Measurements from ENCODE around the gene CLIP3.

Gene CLIP3

DNA sequence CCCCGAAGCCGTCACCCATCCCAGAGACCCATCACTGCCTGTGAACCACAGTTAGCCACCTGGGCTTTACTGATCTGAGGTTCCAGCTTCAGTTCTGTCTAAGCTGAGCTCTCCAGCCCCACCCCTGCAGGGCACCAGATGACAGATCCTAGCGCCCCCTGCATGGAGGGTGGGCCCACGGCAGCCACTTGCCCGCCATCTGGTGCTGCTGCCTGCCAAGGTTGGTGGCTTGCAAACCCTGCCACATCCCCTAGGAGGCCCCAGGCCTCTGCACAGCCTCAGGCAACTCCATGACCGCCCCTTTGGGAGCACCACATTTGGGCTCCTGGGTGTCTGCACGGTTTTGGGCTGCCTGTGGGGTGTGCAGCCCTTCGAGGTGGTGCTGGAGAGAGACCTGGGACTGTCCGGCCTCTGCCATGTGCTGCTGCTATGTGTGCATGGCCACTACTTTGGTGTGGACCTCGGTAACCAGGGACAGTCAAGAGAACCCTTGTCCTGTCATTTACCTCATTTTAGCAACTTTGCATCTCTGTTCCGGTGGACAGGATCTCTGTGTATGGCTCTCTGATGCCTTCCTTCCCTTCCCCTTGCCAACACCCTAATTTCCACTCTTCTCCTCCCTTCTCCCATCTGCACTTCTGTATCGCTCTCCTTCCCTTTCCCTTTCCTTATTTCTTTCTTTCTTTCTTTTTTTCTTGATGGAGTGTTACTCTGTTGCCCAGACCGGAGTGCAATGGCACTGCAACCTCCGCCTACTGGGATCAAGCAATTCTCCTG lies 55.0 kb downstream of the CLIP3 start:
- no peak overlapping the region for H2BK5ac ChIP-seq (ENCODE audit: low read depth, low read length, poor library complexity)
- no peak overlapping the region for H3K27ac ChIP-seq (ENCODE audit: low read depth, low read length)
- no peaks in the 10 kb centered on the region for H3K27me3 ChIP-seq (ENCODE audit: insufficient read depth, low read length)
- no peaks in the 10 kb centered on the region for H3K79me2 ChIP-seq (ENCODE audit: control insufficient read depth, insufficient read depth, low read length, poor library complexity)
- H4K8ac ChIP-seq (ENCODE audit: low read depth, low read length), result no peak overlapping the region
- no peak overlapping the region for H3K4me2 ChIP-seq (ENCODE audit: low read length)
- H3K9me3 ChIP-seq (ENCODE audit: insufficient read depth, low read depth, low read length), result peaks cover 2% of the 10 kb centered on the region
- H3K14ac ChIP-seq (ENCODE audit: low read length), result no peak overlapping the region
- WGBS (ENCODE audit: extremely low coverage, insufficient coverage, insufficient read length), result no CpG with 5 or more reads among the region's 14 CpGs
- H2BK12ac ChIP-seq (ENCODE audit: low read length), result no peak overlapping the region
- H2BK120ac ChIP-seq (ENCODE audit: insufficient read depth, low read length, poor library complexity), result no peak overlapping the region
- H2AK5ac ChIP-seq (ENCODE audit: low read length), result no peak overlapping the region
- no peak overlapping the region for H4K12ac ChIP-seq (ENCODE audit: low read depth, low read length)
- no peak overlapping the region for H3K4me3 ChIP-seq (ENCODE audit: low read depth, low read length)
- no peak overlapping the region for H3K23ac ChIP-seq (ENCODE audit: low read length)
- no peak overlapping the region for H4K91ac ChIP-seq (ENCODE audit: low read depth, low read length)
- no peaks in the 10 kb centered on the region for H3K4me1 ChIP-seq (ENCODE audit: control insufficient read depth in 1 of 2, insufficient read depth in 2 of 2, low read length in 2 of 2)
- no peak for DNase-seq
- H3K36me3 ChIP-seq (ENCODE audit: control insufficient read depth in 1 of 2, insufficient read depth in 2 of 2, low read length in 2 of 2), result no peaks in the 10 kb centered on the region
- no peaks in the 10 kb centered on the region for H3K79me1 ChIP-seq (ENCODE audit: low read length)
- H3K9ac ChIP-seq (ENCODE audit: low read length), result no peak overlapping the region
- no peak overlapping the region for H3K4ac ChIP-seq (ENCODE audit: low read depth, low read length)
- H3K18ac ChIP-seq (ENCODE audit: low read length), result no peak overlapping the region
- H2AFZ ChIP-seq (ENCODE audit: insufficient read depth, low read length, poor library complexity), result no peak overlapping the region

DNA sequence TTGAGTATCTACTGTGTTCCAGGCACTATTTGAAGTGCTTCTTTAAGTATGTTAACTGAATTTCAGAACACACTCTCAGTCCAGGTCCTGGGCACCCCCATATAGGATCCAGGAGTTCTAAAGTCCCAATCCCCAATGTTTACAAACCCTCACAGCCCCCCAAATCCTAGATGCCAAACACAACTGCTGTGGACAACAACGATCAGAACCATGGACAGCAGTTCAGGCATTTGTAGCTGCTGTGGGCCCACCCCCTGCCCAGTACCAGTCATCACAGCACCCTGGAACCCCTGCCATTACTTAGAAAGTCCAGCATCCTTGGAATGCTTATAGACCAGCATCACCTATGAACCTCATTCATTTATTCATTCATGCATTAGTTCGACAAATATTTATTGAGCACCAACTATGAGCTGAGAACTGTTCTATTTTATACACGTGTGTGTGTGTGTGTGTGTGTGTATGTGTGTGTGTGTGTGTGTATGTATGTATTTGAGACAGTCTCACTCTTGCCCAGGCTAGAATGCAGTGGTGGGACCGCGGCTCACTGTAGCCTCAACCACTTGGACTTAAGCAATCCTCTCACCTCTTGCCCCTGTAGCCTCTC lies 57.0 kb downstream of the CLIP3 start:
- Histone ChIP-seq H3K9me3 (ENCODE audit: insufficient read depth, low read depth, low read length) (peaks cover 3% of the 10 kb centered on the region), H2BK12ac (ENCODE audit: low read length) (no peak overlapping the region), H3K27ac (ENCODE audit: low read depth, low read length) (no peak overlapping the region), H3K4ac (ENCODE audit: low read depth, low read length) (no peak overlapping the region), H3K23ac (ENCODE audit: low read length) (no peak overlapping the region), H4K12ac (ENCODE audit: low read depth, low read length) (no peak overlapping the region), H3K4me1 (ENCODE audit: control insufficient read depth in 1 of 2, insufficient read depth in 2 of 2, low read length in 2 of 2) (no peaks in the 10 kb centered on the region), H2BK120ac (ENCODE audit: insufficient read depth, low read length, poor library complexity) (no peak overlapping the region), H4K91ac (ENCODE audit: low read depth, low read length) (no peak overlapping the region), H3K18ac (ENCODE audit: low read length) (no peak overlapping the region), H3K9ac (ENCODE audit: low read length) (no peak overlapping the region), H3K4me2 (ENCODE audit: low read length) (no peak overlapping the region), H2AK5ac (ENCODE audit: low read length) (no peak overlapping the region), H3K4me3 (ENCODE audit: low read depth, low read length) (no peak overlapping the region), H3K79me1 (ENCODE audit: low read length) (no peaks in the 10 kb centered on the region), H4K8ac (ENCODE audit: low read depth, low read length) (no peak overlapping the region), H3K36me3 (ENCODE audit: control insufficient read depth in 1 of 2, insufficient read depth in 2 of 2, low read length in 2 of 2) (no peaks in the 10 kb centered on the region), H2AFZ (ENCODE audit: insufficient read depth, low read length, poor library complexity) (no peak overlapping the region), H3K27me3 (ENCODE audit: insufficient read depth, low read length) (no peaks in the 10 kb centered on the region), H2BK5ac (ENCODE audit: low read depth, low read length, poor library complexity) (no peak overlapping the region), H3K14ac (ENCODE audit: low read length) (no peak overlapping the region), H3K79me2 (ENCODE audit: control insufficient read depth, insufficient read depth, low read length, poor library complexity) (no peaks in the 10 kb centered on the region)
- no CpG with 5 or more reads among the region's 5 CpGs for WGBS (ENCODE audit: extremely low coverage, insufficient coverage, insufficient read length)
- peak in 1 of 2 donors; percentile 44 for DNase-seq

DNA sequence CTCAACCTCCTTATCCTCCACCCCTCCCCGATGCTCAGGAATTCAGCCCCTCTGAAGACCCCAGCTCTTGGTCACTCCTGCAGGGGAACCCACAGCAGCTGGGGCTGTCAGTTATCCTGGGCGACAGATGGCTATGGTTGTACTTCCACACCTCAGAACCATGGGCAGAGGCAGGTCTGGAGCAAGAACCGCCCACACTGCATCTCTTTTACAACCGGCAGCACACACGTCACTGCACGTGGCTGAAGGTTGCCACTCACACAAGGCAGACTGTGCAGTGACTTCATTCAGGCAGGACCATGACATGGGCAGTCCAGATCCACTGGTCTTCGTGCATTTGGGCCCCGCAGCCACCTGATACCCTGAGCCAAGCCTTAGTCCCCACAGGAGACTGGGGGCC lies 59.2 kb downstream of the CLIP3 start:
- Histone ChIP-seq H2BK5ac (ENCODE audit: low read depth, low read length, poor library complexity) (no peak overlapping the region), H3K14ac (ENCODE audit: low read length) (no peak overlapping the region), H3K23ac (ENCODE audit: low read length) (peak overlapping the region; percentile 72), H3K4me2 (ENCODE audit: low read length) (no peak overlapping the region), H3K18ac (ENCODE audit: low read length) (no peak overlapping the region), H3K4ac (ENCODE audit: low read depth, low read length) (no peak overlapping the region), H4K91ac (ENCODE audit: low read depth, low read length) (no peak overlapping the region), H3K9me3 (ENCODE audit: insufficient read depth, low read depth, low read length) (peaks cover 3% of the 10 kb centered on the region), H3K4me3 (ENCODE audit: low read depth, low read length) (no peak overlapping the region), H3K79me1 (ENCODE audit: low read length) (no peaks in the 10 kb centered on the region), H4K8ac (ENCODE audit: low read depth, low read length) (no peak overlapping the region), H4K12ac (ENCODE audit: low read depth, low read length) (no peak overlapping the region), H2AK5ac (ENCODE audit: low read length) (no peak overlapping the region), H3K9ac (ENCODE audit: low read length) (no peak overlapping the region), H3K36me3 (ENCODE audit: control insufficient read depth in 1 of 2, insufficient read depth in 2 of 2, low read length in 2 of 2) (no peaks in the 10 kb centered on the region), H3K27me3 (ENCODE audit: insufficient read depth, low read length) (no peaks in the 10 kb centered on the region), H2BK12ac (ENCODE audit: low read length) (no peak overlapping the region), H2BK120ac (ENCODE audit: insufficient read depth, low read length, poor library complexity) (no peak overlapping the region), H3K4me1 (ENCODE audit: control insufficient read depth in 1 of 2, insufficient read depth in 2 of 2, low read length in 2 of 2) (no peaks in the 10 kb centered on the region), H3K27ac (ENCODE audit: low read depth, low read length) (no peak overlapping the region), H2AFZ (ENCODE audit: insufficient read depth, low read length, poor library complexity) (no peak overlapping the region), H3K79me2 (ENCODE audit: control insufficient read depth, insufficient read depth, low read length, poor library complexity) (no peaks in the 10 kb centered on the region)
- WGBS (ENCODE audit: extremely low coverage, insufficient coverage, insufficient read length), result no CpG with 5 or more reads among the region's 8 CpGs
- DNase-seq, result no peak

DNA sequence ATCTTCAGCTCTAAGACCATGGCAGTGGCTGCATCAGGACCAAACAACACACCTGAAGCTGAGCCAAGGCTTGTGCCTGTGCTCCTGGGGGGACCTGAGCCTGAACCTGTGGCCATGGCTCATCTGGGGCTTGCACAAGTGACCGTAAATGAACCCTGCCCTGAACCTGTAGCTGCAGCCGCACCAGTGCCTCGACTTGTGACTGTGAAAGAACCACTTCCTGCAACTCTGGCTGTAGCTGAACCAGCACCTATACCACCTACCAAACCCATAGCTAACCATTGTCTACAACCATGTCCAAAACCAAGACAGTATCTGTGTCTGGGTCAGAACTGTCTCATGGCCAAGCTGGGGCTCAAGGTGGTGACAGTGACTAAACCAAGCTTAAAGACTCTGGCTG lies 65.9 kb downstream of the CLIP3 start:
- no peak overlapping the region for H3K18ac ChIP-seq (ENCODE audit: low read length)
- H3K4me1 ChIP-seq (ENCODE audit: control insufficient read depth in 1 of 2, insufficient read depth in 2 of 2, low read length in 2 of 2), result no peaks in the 10 kb centered on the region
- no peak overlapping the region for H4K12ac ChIP-seq (ENCODE audit: low read depth, low read length)
- no peak overlapping the region for H3K4ac ChIP-seq (ENCODE audit: low read depth, low read length)
- H3K4me3 ChIP-seq (ENCODE audit: low read depth, low read length), result no peak overlapping the region
- H3K4me2 ChIP-seq (ENCODE audit: low read length), result no peak overlapping the region
- no peak overlapping the region for H4K8ac ChIP-seq (ENCODE audit: low read depth, low read length)
- H3K79me2 ChIP-seq (ENCODE audit: control insufficient read depth, insufficient read depth, low read length, poor library complexity), result no peaks in the 10 kb centered on the region
- H3K23ac ChIP-seq (ENCODE audit: low read length), result no peak overlapping the region
- no peak overlapping the region for H2AFZ ChIP-seq (ENCODE audit: insufficient read depth, low read length, poor library complexity)
- no peaks in the 10 kb centered on the region for H3K27me3 ChIP-seq (ENCODE audit: insufficient read depth, low read length)
- WGBS (ENCODE audit: extremely low coverage, insufficient coverage, insufficient read length), result no CpG with 5 or more reads among the region's 3 CpGs
- H2BK12ac ChIP-seq (ENCODE audit: low read length), result no peak overlapping the region
- no peak overlapping the region for H2AK5ac ChIP-seq (ENCODE audit: low read length)
- no peaks in the 10 kb centered on the region for H3K79me1 ChIP-seq (ENCODE audit: low read length)
- H3K36me3 ChIP-seq (ENCODE audit: control insufficient read depth in 1 of 2, insufficient read depth in 2 of 2, low read length in 2 of 2), result no peaks in the 10 kb centered on the region
- H4K91ac ChIP-seq (ENCODE audit: low read depth, low read length), result no peak overlapping the region
- DNase-seq, result no peak
- H3K9ac ChIP-seq (ENCODE audit: low read length), result no peak overlapping the region
- H3K9me3 ChIP-seq (ENCODE audit: insufficient read depth, low read depth, low read length), result no peaks in the 10 kb centered on the region
- H3K14ac ChIP-seq (ENCODE audit: low read length), result no peak overlapping the region
- H3K27ac ChIP-seq (ENCODE audit: low read depth, low read length), result no peak overlapping the region
- no peak overlapping the region for H2BK5ac ChIP-seq (ENCODE audit: low read depth, low read length, poor library complexity)
- no peak overlapping the region for H2BK120ac ChIP-seq (ENCODE audit: insufficient read depth, low read length, poor library complexity)

Data from trophoblast cell (in vitro differentiated cells and primary cell).